GM12878 (cell line): Measurements from ENCODE around the gene DIP2C.

Experiments used
- CBX3 ChIP-seq: fragments of 200-600 bp; sonication (generic); IDR thresholded peaks from 2 replicates; pipeline ENCODE4 v1.6.1; 2016; ENCODE audit warnings: low read depth, borderline replicate concordance
- POLR2AphosphoS5 ChIP-seq: IDR thresholded peaks from 2 replicates; pipeline ENCODE4 v1.6.1; 2011; ENCODE audit warnings: mild to moderate bottlenecking, low read length, inconsistent platforms
- RFX5 ChIP-seq: IDR thresholded peaks from 2 replicates; pipeline ENCODE4 v1.6.1; 2011; ENCODE audit warnings: low read depth, low read length, improper control_type of control experiment
- TF ChIP-seq, protein P1 (sequence below), 3 experiments: IDR thresholded peaks in 2 of 3; conservative IDR thresholded peaks in 1 of 3; 2 replicates each; pipeline ENCODE4 v1.5.1; 2011; ENCODE audit warnings: low read depth in 3 of 3, low read length in 3 of 3, mild to moderate bottlenecking in 3 of 3, control low read depth in 2 of 3, moderate library complexity in 2 of 3, inconsistent platforms in 1 of 3, mixed read lengths in 1 of 3; ENCODE audit not compliant: control insufficient read depth in 2 of 3, insufficient read depth in 1 of 3; ENCODE audit errors: extremely low read depth in 1 of 3
- TF ChIP-seq, protein P2 (sequence below): IDR thresholded peaks from 2 replicates; pipeline ENCODE4 v1.6.1; 2012; ENCODE audit warnings: low read length, inconsistent platforms

DNA sequence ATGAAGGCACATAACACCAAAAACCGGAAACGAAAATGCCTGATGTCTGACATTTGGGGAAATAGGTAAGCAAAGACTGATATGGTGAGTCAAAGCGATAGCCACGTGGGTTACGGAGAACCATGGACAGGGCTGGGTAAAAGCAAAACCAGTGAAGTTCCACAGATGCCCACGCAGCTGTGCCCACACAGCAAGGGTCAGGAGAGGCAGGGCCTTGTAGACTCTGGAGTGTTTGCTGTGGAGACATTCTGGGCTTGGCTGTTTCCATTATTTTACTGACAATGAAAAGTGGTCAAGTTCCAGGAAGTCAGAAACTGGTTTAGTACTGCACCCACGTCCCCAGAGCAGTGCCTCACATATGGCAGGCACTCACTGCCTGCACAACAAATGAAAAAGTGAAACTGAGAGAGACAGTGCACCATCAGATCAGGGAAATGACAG lies 405.5 kb downstream of the DIP2C start:
- TF ChIP-seq RFX5 (no peak), POLR2AphosphoS5 (no peak), CBX3 (no peak)
- TF ChIP-seq, protein P1, sequence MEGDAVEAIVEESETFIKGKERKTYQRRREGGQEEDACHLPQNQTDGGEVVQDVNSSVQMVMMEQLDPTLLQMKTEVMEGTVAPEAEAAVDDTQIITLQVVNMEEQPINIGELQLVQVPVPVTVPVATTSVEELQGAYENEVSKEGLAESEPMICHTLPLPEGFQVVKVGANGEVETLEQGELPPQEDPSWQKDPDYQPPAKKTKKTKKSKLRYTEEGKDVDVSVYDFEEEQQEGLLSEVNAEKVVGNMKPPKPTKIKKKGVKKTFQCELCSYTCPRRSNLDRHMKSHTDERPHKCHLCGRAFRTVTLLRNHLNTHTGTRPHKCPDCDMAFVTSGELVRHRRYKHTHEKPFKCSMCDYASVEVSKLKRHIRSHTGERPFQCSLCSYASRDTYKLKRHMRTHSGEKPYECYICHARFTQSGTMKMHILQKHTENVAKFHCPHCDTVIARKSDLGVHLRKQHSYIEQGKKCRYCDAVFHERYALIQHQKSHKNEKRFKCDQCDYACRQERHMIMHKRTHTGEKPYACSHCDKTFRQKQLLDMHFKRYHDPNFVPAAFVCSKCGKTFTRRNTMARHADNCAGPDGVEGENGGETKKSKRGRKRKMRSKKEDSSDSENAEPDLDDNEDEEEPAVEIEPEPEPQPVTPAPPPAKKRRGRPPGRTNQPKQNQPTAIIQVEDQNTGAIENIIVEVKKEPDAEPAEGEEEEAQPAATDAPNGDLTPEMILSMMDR (IDR thresholded peaks at IDR 0.05 in 2 of 3, conservative IDR thresholded peaks at IDR 0.05 in 1 of 3; ENCODE audit: control insufficient read depth in 2 of 3, extremely low read depth in 1 of 3, insufficient read depth in 1 of 3, low read depth in 3 of 3, low read length in 3 of 3) = peak in 2 of 3 experiments; percentile 9 to 19; a peak in 1 of 6 replicates
- TF ChIP-seq, protein P2, sequence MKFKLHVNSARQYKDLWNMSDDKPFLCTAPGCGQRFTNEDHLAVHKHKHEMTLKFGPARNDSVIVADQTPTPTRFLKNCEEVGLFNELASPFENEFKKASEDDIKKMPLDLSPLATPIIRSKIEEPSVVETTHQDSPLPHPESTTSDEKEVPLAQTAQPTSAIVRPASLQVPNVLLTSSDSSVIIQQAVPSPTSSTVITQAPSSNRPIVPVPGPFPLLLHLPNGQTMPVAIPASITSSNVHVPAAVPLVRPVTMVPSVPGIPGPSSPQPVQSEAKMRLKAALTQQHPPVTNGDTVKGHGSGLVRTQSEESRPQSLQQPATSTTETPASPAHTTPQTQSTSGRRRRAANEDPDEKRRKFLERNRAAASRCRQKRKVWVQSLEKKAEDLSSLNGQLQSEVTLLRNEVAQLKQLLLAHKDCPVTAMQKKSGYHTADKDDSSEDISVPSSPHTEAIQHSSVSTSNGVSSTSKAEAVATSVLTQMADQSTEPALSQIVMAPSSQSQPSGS = peak; percentile 22; the same call in 1 of the 2 replicates
